Measurements from ENCODE around the gene PGAM1.
"Not testable (repeated sequence)": the region's sequence is repeated elsewhere in the genome, so short reads cannot be mapped to it uniquely, and the experiment has no call there.

The PGAM1 gene

DNA sequence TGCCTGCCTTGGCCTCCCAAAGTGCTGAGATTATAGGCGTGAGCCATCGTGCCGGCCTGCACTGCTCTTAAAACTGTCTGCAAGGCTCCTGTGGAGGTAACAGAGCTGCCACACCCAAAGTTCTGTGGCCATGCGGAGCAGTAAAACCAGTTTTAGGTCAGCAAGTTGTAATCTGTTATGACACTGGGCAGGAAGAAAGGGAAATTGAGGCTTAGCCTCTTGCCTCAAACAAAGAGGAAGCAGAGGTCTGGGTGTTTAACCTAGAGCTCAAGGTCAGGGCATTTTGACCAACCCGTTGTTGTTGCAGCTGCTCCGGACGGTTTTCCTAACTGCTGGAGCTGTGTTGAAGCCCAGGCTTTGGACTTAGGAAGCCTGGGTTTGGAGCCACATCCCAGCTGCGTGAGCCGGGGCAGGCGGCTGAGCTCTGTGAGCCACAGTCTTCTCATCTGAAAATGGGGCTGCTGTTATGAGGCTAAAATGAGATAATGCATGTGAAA, 17.4 kb upstream of the PGAM1 start:
- no peak for DNase-seq

DNA sequence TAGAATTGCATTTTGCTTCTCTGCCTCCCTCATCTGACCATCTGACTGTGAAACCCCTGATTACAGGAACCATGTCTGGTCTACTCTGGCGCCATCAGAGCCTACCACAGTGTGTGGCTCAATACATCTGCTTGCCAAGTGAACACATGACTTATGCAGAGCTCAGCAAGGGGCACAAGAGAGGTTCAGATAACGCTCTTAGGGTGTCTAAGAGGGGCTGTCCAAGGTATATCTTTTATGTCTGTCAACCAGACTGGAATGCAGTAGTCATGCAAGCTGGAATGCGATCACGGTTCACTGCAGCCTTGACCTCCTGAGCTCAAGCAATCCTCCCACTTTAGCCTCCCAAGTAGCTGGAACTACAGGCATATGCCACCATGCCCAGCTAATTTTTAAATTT, 14.6 kb upstream of the PGAM1 start:
- DNase-seq: no peak

GRCh38 chr10:97412891-97413304, 13.1 kb upstream of the PGAM1 start:
- DNase-seq: no peak

- no peak for DNase-seq
Measured at GRCh38 chr10:97416565-97416964, 9.4 kb upstream of the PGAM1 start.

DNA sequence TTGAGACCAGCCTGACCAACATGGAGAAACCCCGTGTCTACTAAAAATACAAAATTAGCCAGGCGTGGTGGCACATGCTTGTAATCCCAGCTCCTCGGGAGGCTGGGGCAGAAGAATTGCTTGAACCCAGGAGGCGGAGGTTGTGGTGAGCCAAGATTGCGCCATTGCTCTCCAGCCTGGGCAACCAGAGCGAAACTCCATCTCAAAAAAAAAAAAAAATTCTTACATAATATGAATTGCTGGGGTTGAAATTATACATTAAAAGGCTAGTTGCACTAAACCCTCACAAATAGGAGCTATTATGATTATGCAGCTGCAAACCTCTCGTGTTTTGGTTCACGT, 2.3 kb upstream of the PGAM1 start:
- not testable (repeated sequence) for DNase-seq

GRCh38 chr10:97426776-97427570, 982 bp downstream of the PGAM1 start:
- peak in 1 of 2 donors; percentile 35 for DNase-seq

GRCh38 chr10:97427571-97428179, 1.7 kb downstream of the PGAM1 start:
- DNase-seq: peak in 1 of 2 donors; percentile 70

DNA sequence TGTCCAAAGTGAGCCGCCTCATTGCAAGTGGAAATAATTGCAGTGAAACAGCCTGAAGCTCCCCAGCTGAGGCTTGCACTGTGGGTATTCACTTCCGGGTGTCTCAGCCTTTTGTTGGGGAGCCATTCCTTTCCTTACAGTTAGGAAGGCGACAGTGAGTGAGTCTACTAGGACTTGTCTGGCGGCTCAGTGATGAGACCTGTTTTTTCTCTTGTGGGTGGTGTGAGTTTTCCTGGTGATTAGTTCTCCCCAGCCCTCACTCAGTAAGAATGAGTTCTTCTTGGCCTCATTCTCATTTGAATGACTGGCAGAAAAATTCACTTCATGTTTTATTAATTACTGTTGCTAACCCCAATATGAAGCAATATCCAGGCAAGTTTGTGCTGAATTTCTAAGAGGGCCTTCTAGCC, 2.6 kb downstream of the PGAM1 start:
- peak in 1 of 2 donors; percentile 54 for DNase-seq

- DNase-seq: no peak
Measured at GRCh38 chr10:97434055-97434454, 8.1 kb downstream of the PGAM1 start.

GRCh38 chr10:97434557-97434956, 8.6 kb downstream of the PGAM1 start:
- no peak for DNase-seq

GRCh38 chr10:97435211-97435610, 9.2 kb downstream of the PGAM1 start:
- no peak for DNase-seq

DNA sequence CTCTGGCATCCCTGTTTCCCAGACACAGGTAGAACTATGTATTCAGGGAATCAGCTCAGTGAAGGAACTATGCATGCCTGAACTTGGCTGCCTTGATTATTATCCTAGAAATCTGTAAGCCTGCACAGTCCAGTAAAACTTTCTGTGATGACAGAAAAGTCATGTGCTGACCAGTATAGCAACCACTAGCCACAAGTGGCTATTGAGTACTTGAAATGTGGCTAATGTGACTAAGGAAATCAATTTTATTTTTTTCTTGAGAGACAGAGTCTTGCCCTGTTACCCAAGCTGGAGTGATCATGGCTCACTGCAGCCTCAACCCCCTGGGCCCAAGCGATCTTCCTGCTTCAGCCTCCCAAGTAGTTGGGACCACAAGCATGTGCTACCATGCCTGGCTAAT, 16.3 kb downstream of the PGAM1 start:
- DNase-seq: no peak

DNA sequence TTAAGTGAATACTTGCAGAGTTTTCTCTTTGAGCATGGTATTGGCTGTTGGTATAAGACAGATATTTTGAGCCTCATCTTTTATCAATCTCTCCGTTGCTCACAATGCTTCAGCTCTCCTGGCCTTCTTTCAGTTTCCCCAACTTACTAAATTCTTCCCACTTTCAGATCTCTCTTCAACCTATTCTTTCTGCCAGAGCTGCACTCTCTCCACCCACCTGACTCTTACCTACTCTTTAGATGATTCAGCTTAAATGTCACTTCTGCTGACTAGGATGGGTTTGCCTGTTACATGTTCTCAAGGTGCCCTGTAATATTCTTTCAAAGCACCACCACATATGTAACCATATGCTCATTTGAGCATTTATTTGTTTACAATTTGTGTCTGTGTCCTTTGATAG, 18.2 kb downstream of the PGAM1 start:
- no peak for DNase-seq

- DNase-seq: no peak
Measured at GRCh38 chr10:97445357-97445721, 19.3 kb downstream of the PGAM1 start.

GRCh38 chr10:97445722-97446639, 20.0 kb downstream of the PGAM1 start, which contains the start of the genes EXOSC1 and ZDHHC16:
Gene EXOSC1, minus strand, starts transcription at chr10:97446006. Its CDS starts 21 bp downstream, at chr10:97445985.
Gene ZDHHC16, plus strand, starts transcription at chr10:97446175. Its CDS starts 5,501 bp downstream, at chr10:97451676.
- DNase-seq: peak; percentile 88 to 93

- DNase-seq: no peak
Measured at GRCh38 chr10:97450828-97451227, 24.8 kb downstream of the PGAM1 start.

- no peak for DNase-seq
Measured at GRCh38 chr10:97451605-97452004, 25.6 kb downstream of the PGAM1 start.

GRCh38 chr10:97452352-97452751, 26.4 kb downstream of the PGAM1 start:
- DNase-seq: no peak

DNA sequence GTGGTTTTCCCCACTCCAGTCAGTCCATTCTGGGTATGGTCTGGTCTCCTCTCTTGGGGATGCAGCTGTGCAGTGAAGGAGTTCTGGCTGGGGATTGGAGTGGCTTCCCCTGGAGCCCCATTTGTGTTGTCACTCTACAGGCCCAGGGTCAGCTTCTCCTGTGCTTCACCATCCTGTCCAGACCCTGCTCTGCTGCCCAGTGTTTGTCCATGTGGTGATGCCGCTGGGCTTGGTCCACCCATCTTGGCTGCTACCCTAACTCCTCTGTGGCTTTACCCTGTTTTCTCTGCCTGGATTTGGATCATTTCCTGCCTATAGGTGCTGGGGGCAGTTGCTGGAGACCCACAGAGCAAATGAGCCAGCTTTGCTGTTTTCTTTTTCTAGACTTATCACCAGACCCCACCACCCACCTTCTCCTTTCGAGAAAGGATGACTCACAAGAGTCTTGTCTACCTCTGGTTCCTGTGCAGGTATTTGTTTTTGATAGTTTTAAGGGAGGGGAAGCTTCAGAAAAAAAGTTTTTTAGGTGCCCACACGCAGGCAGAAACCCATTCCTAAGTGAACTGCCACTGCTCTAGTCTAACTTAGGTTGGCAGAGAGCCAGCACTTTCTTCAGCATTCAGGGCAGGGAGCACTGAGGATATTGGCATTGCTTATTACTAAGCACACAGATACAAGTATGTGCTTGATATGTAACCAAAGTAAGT, 28.5 kb downstream of the PGAM1 start:
- no peak for DNase-seq

DNA sequence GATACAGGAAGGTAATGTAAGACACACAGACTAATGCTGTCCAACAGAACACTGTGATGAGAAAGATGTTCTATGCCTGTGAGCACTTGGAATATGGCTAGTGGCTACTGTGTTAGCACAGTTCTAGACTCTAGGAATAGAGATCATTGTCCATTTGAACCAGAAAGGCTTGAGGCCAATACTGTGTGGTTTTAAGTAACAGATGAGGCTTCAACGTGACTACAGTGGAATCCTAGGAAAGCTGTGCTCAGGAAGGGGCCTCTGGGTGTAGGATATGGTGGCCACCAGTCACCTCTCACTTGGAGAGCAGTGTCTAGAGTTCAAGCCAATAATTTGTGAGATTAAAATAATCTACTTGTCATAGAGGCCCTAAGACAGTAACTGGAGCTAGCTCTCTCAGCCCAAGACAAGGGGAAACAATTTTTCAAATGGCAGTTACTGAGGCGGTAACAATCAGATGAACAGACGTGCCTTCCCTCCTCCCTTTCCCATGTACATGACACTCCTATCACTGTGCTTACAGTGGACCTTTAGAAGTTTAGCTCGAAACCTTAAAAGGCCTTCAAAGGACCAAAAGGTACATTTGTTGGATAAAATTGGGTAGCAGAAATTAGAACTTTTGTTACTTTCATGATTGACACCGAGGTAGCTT, 30.2 kb downstream of the PGAM1 start:
- no peak for DNase-seq

- no peak for DNase-seq
Measured at GRCh38 chr10:97456686-97457065, 30.7 kb downstream of the PGAM1 start.

- DNase-seq: no peak
Measured at GRCh38 chr10:97459111-97459510, 33.1 kb downstream of the PGAM1 start.

Data from CD4-positive, alpha-beta T cell treated with Interferon alpha-2 for 1 hour (primary cell).